Motor neuron (in vitro differentiated cells): ENCODE measurements around the gene ZKSCAN2. TPM values are rescaled to one million over a fixed set of nuclear protein-coding genes. Genes with fewer than 3 reads are reported as not detected.

Experiments
- ATAC-seq, 8 experiments: fragments of 200-7000 bp; cut with Tn5 transposase; replicated peaks in 6 of 8; 2 replicates each; pipeline ENCODE4 v1.8.0; 2021; ENCODE audit warnings: mild to moderate bottlenecking in 8 of 8, moderate library complexity in 8 of 8
- H3K27ac ChIP-seq, 2 donors: fragments of 250-450 bp; sonication (Bioruptor Pico); 2 replicates each; pipeline ENCODE4 v1.9.0; 2021; ENCODE audit warnings: antibody characterized with exemption in 2 of 2, mild to moderate bottlenecking in 2 of 2, moderate library complexity in 1 of 2
- H3K4me1 ChIP-seq, 2 donors: fragments of 250-450 bp; sonication (Bioruptor Pico); replicated peaks in 1 of 2; 2 replicates each; pipeline ENCODE4 v1.6.1; 2021; ENCODE audit warnings: antibody characterized with exemption in 2 of 2, mild to moderate bottlenecking in 2 of 2, moderate library complexity in 1 of 2
- H3K4me3 ChIP-seq, 5 donors: fragments of 250-450 bp; sonication (Bioruptor Pico); 2 replicates each; pipeline ENCODE4 v1.9.0; 2021; ENCODE audit warnings: antibody characterized with exemption in 5 of 5, mild to moderate bottlenecking in 5 of 5, moderate library complexity in 4 of 5
- WGBS, 10 experiments: fragments of 450-650 bp; shearing (Covaris generic); methylation state at CpG; one replicate each; pipeline ENCODE4 v1.0.0; 2022; 5-methylcytosine and 5-hydroxymethylcytosine counted together
- in situ Hi-C, 9 experiments: fragments of 400-800 bp; cut with MboI; loops; one replicate each; pipeline ENCODE4 v1.15.0; 2021; ENCODE audit warnings: low sequenced_read_pairs in 9 of 9, low pct_unique_long_range_greater_than_20kb in 2 of 9; ENCODE audit not compliant: unreplicated experiment in 9 of 9
- total RNA-seq, 8 experiments: library from RNA; unstranded; fragments of 300-600 nt; gene quantifications; 2 replicates each; pipeline versions ENCODE4 v1.2.3 to v1.2.4, GENCODE V29; 2022

Gene ZKSCAN2
- 10 to 100 TPM in 5 of 8 experiments, 1 to 10 TPM in 3; 4.0 to 19.0 (median 15.2) TPM for total RNA-seq

GRCh38 chr16:25257470-25257955 is at the start of gene ZKSCAN2:
Gene ZKSCAN2, minus strand, starts transcription at chr16:25257845. Its CDS starts 718 bp downstream, at chr16:25257127.
- peak within 1 kb of the TSS; percentile 97 to 98 for H3K27ac ChIP-seq
- peaks cover 15 to 20% of the 10 kb centered on the region in 2 donors for H3K4me1 ChIP-seq
- 0 to 20% methylated on average over 1 to 6 of the region's 69 CpGs; no CpG with 5 or more reads in 8 of the 10 experiments for WGBS, 10 experiments
- in situ Hi-C loops, result no loop called here
- H3K4me3 ChIP-seq, result peak within 1 kb of the TSS; percentile 53 to 95 (median 90)
- peak; percentile 83 to 88 (median 84) for ATAC-seq

- H3K4me1 ChIP-seq, result no peaks in the 10 kb centered on the region
- no peak for ATAC-seq
- in situ Hi-C loops, result loop anchor here in 3 of 9 experiments (25.0 kb wide), 2 partner anchors 1787 to 1812 kb away; no protein-coding TSS in a partner anchor
- WGBS, 10 experiments, result 0 to 92% (median 45%) methylated on average over 2 to 3 of the region's 4 CpGs
- no peak overlapping the region for H3K27ac ChIP-seq
- no peak overlapping the region for H3K4me3 ChIP-seq
These were observed 42.3 kb upstream of the ZKSCAN2 start for GRCh38 chr16:25299792-25300590.

DNA sequence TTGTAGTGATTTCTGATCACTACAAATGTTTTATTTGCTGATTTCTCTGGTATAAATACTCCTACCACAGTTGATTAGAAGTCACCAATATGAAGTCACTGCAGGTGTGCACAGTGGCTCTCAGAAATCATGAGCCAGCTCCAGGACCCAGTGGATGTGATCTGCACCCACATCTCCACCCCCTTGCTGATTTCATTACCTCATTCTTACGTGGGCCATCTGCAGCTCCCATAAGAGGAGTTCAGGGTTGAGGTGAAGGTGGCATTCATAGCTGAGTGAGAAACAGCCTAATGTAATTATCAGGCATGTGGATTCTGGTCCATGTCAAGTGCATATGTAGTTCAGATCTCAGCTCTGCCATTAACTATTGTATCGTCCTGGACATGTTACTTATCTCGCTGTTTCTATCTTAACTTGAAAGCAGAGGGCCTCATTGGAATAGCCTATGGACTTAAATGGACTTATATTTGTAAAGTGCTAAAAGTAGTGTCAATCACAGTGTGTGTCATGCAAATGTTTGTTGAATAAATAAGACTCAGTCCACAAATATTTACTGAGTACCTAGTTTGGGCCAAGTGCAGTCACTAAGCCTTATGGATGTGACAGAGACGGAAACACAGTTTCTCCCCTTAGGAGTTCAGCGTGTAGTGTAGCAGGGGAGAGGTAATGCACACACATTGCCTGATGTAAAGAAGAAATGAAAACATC is 40.7 kb upstream of the ZKSCAN2 start:
- in situ Hi-C loops, result loop anchor here in 3 of 9 experiments (25.0 kb wide), 2 partner anchors 1789 to 1814 kb away; no protein-coding TSS in a partner anchor
- no peak overlapping the region for H3K4me3 ChIP-seq
- H3K27ac ChIP-seq, result no peak overlapping the region
- peak in 1 of 8 experiments; percentile 62 for ATAC-seq
- WGBS, 10 experiments, result 15 to 100% (median 89%) methylated on average over 1 to 5 of the region's 5 CpGs; no CpG with 5 or more reads in 2 of the 10 experiments
- no peaks in the 10 kb centered on the region for H3K4me1 ChIP-seq

- ATAC-seq, result no peak
These were observed 39.6 kb upstream of the ZKSCAN2 start for GRCh38 chr16:25297151-25297787.

GRCh38 chr16:25291580-25291979 is 33.9 kb upstream of the ZKSCAN2 start:
- Histone ChIP-seq H3K4me3 (no peak overlapping the region), H3K4me1 (no peaks in the 10 kb centered on the region), H3K27ac (no peak overlapping the region)
- 0 to 100% (median 67%) methylated on average over 1 to 3 of the region's 3 CpGs; no CpG with 5 or more reads in 1 of the 10 experiments for WGBS, 10 experiments
- no peak for ATAC-seq
- in situ Hi-C loops, result loop anchor here in 3 of 9 experiments (25.0 kb wide), 2 partner anchors 1796 to 1821 kb away; no protein-coding TSS in a partner anchor

More at GRCh38 chr16:25297151-25297787, 39.6 kb upstream of the ZKSCAN2 start:
- H3K27ac ChIP-seq, result no peak overlapping the region
- no peaks in the 10 kb centered on the region for H3K4me1 ChIP-seq
- 0 to 100% (median 59%) methylated on average over 1 to 5 of the region's 6 CpGs; no CpG with 5 or more reads in 2 of the 10 experiments for whole genome bisulfite sequencing, 10 experiments
- no peak overlapping the region for H3K4me3 ChIP-seq
- in situ Hi-C loops, result loop anchor here in 3 of 9 experiments (25.0 kb wide), 2 partner anchors 1790 to 1815 kb away; no protein-coding TSS in a partner anchor

- in situ Hi-C loops, result loop anchor here in 3 of 9 experiments (25.0 kb wide), 2 partner anchors 1798 to 1823 kb away; no protein-coding TSS in a partner anchor
- no peak overlapping the region for H3K4me3 ChIP-seq
- H3K27ac ChIP-seq, result no peak overlapping the region
- 100% methylated on average over 1 to 3 of the region's 3 CpGs; no CpG with 5 or more reads in 8 of the 10 experiments for WGBS, 10 experiments
- ATAC-seq, result no peak
- H3K4me1 ChIP-seq, result no peaks in the 10 kb centered on the region
These were observed 31.8 kb upstream of the ZKSCAN2 start for GRCh38 chr16:25289466-25289865.

GRCh38 chr16:25279491-25279890 is 21.8 kb upstream of the ZKSCAN2 start:
- ATAC-seq, result no peak
- H3K4me1 ChIP-seq, result no peaks in the 10 kb centered on the region
- no peak overlapping the region for H3K4me3 ChIP-seq
- H3K27ac ChIP-seq, result no peak overlapping the region
- WGBS, 10 experiments, result 50 to 100% (median 87%) methylated on average over 2 to 3 of the region's 7 CpGs; no CpG with 5 or more reads in 5 of the 10 experiments
- in situ Hi-C loops, result loop anchor here in 3 of 9 experiments (25.0 kb wide), 2 partner anchors 1808 to 1833 kb away; no protein-coding TSS in a partner anchor

DNA sequence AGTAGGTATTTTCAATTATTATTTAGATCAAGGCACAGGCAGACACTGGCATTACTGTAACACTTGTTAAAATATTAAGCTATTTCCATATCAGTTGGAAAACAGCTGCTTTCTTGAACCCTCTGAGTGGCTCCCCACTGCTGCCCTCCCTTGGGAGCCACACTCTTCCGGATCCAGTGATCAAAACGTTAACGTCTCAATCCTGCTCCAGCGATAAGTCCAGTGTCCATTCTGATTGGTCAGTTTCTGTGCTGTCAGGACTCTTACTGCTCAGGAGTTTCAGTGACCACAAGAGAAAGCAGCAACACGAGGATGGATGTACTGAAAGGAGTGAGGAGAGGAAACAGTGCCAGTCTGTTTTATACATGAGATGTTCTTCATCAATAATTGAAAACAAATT is 13.8 kb upstream of the ZKSCAN2 start:
- H3K27ac ChIP-seq, result no peak overlapping the region
- 0 to 92% (median 74%) methylated on average over 1 to 5 of the region's 5 CpGs; no CpG with 5 or more reads in 1 of the 10 experiments for WGBS, 10 experiments
- no peak overlapping the region for H3K4me3 ChIP-seq
- peak in 1 of 8 experiments; percentile 44 for ATAC-seq
- in situ Hi-C loops, result no loop called here
- no peaks in the 10 kb centered on the region for H3K4me1 ChIP-seq

DNA sequence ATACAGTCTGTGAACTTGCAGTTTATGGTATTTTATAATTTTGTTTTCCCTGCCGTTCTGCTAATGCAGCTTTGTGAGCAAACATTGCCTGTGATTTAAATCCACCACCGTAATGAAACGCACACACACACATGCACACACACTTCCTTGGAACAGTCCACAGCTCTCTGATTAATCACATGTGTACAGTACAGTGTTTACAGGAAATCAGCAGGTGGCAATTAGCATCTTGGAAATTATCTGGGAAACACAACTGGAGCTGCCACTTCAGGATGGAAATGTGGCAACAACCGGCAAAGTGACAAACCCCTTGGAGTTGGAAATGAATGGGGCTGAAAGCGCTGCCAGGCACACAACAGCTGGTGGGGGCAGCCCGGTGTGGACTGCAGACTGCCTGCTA is 12.9 kb upstream of the ZKSCAN2 start:
- H3K4me1 ChIP-seq, result no peaks in the 10 kb centered on the region
- ATAC-seq, result peak in 3 of 8 experiments; percentile 47 to 82 (median 54)
- in situ Hi-C loops, result no loop called here
- WGBS, 10 experiments, result 0 to 100% (median 82%) methylated on average over 1 to 5 of the region's 6 CpGs
- no peak overlapping the region for H3K4me3 ChIP-seq
- H3K27ac ChIP-seq, result no peak overlapping the region

DNA sequence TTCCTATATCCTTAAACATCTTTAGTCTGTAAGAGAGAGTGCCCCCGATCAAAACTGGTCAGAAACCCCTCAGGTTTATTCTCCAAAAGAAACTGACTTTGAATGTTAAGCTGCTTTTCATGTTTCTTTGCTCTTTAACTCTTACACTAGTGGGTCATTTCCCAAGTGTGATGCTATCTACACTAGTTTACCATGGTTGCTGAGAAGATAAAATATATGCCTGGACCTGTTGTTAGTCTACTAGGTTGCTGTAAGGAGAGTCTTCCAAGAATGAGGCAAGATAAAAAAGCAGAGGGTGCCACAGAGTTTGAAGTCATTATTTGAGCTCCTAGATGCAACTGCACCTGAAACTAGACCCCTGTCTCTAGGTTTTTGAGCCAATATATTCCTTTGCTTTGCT is 12.2 kb upstream of the ZKSCAN2 start:
- no peak overlapping the region for H3K27ac ChIP-seq
- no peak for ATAC-seq
- no peaks in the 10 kb centered on the region for H3K4me1 ChIP-seq
- in situ Hi-C loops, result no loop called here
- no peak overlapping the region for H3K4me3 ChIP-seq
- WGBS, 10 experiments, result 57 to 100% (median 100%) methylated on average over 1 of the region's 1 CpG; no CpG with 5 or more reads in 1 of the 10 experiments

- H3K27ac ChIP-seq, result no peak overlapping the region
- no peak for ATAC-seq
- no peak overlapping the region for H3K4me3 ChIP-seq
- in situ Hi-C loops, result no loop called here
- 94 to 100% (median 100%) methylated on average over 1 to 2 of the region's 2 CpGs; no CpG with 5 or more reads in 6 of the 10 experiments for WGBS, 10 experiments
- no peaks in the 10 kb centered on the region for H3K4me1 ChIP-seq
These were observed 8.3 kb upstream of the ZKSCAN2 start for GRCh38 chr16:25265968-25266367.

DNA sequence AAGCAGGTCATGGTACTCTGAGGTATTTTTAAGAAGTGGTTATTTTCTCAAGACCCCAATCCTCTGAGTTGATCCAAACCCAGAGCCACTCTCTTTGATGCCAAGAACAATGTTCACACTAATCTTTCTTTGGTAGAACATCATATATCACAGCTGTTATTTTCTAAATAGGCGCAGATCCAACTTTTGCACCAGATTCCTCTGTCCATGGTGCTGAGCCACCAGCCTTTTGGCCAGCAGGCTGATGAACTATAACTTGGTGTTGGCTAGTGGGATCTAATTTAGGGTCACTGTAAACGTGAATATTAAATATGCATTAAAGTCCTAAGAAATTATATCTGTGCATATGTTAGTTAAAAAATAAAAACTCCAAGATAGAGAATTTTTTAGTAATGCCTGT is 7.0 kb upstream of the ZKSCAN2 start:
- in situ Hi-C loops, result no loop called here
- Histone ChIP-seq H3K4me3 (no peak overlapping the region), H3K27ac (no peak overlapping the region), H3K4me1 (peaks cover 7 to 8% of the 10 kb centered on the region in 2 donors)
- no peak for ATAC-seq
- 88 to 100% (median 100%) methylated on average over 1 to 2 of the region's 2 CpGs for WGBS, 10 experiments
